ENCODE measurements around the gene PTPRF.

Gene PTPRF

DNA sequence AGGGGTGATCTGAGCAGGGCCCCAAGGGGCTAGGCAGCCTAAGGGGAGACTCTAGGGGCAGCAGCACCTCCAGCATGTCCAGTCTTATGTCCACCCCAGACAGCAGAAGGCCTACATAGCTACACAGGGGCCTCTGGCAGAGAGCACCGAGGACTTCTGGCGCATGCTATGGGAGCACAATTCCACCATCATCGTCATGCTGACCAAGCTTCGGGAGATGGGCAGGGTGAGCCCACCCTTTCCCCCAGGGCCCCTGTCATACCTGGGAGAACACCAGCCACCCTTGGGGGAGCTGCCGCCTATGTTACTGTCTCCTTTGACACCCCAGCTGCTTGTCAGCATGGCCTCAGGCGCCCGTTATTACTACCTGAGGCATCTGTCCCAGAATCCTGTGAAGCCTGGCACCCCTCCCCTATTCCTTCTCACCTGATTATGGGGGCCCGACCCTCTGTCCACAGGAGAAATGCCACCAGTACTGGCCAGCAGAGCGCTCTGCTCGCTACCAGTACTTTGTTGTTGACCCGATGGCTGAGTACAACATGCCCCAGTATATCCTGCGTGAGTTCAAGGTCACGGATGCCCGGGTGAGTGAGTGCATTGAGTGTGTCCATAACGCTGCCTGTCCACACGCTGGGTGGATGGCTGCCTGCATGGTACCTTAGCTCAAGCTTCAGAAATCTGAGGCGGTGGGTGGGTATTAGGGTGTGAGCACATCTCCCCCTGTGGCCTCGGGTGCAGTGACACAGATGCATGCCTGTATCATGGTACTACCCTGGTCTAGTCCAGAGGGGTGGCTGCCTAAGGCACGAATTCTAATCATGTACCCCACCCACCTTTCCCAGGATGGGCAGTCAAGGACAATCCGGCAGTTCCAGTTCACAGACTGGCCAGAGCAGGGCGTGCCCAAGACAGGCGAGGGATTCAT is 89.6 kb downstream of the PTPRF start:
- Histone ChIP-seq H3K9ac (ENCODE audit: low read length) (no peak overlapping the region), H2BK120ac (ENCODE audit: insufficient read depth, low read length, poor library complexity) (no peak overlapping the region), H3K27ac (ENCODE audit: low read depth, low read length) (no peak overlapping the region), H3K23ac (ENCODE audit: low read length) (no peak overlapping the region), H3K79me1 (ENCODE audit: low read length) (no peaks in the 10 kb centered on the region), H4K91ac (ENCODE audit: low read depth, low read length) (no peak overlapping the region), H3K36me3 (ENCODE audit: control insufficient read depth in 1 of 2, insufficient read depth in 2 of 2, low read length in 2 of 2) (peaks cover 95 to 96% of the 10 kb centered on the region in 2 experiments), H2BK12ac (ENCODE audit: low read length) (no peak overlapping the region), H2BK5ac (ENCODE audit: low read depth, low read length, poor library complexity) (no peak overlapping the region), H2AK5ac (ENCODE audit: low read length) (no peak overlapping the region), H3K4me3 (ENCODE audit: low read depth, low read length) (no peak overlapping the region), H3K4me1 (ENCODE audit: control insufficient read depth in 1 of 2, insufficient read depth in 2 of 2, low read length in 2 of 2) (no peaks in the 10 kb centered on the region), H3K4ac (ENCODE audit: low read depth, low read length) (no peak overlapping the region), H3K14ac (ENCODE audit: low read length) (no peak overlapping the region), H3K4me2 (ENCODE audit: low read length) (no peak overlapping the region), H4K8ac (ENCODE audit: low read depth, low read length) (no peak overlapping the region), H3K27me3 (ENCODE audit: insufficient read depth, low read length) (no peaks in the 10 kb centered on the region), H3K18ac (ENCODE audit: low read length) (no peak overlapping the region), H3K9me3 (ENCODE audit: insufficient read depth, low read depth, low read length) (no peaks in the 10 kb centered on the region), H2AFZ (ENCODE audit: insufficient read depth, low read length, poor library complexity) (no peak overlapping the region), H4K12ac (ENCODE audit: low read depth, low read length) (no peak overlapping the region), H3K79me2 (ENCODE audit: control insufficient read depth, insufficient read depth, low read length, poor library complexity) (no peaks in the 10 kb centered on the region)
- DNase-seq, result peak in 1 of 2 donors; percentile 17
- WGBS (ENCODE audit: extremely low coverage, insufficient coverage, insufficient read length), result no CpG with 5 or more reads among the region's 22 CpGs

DNA sequence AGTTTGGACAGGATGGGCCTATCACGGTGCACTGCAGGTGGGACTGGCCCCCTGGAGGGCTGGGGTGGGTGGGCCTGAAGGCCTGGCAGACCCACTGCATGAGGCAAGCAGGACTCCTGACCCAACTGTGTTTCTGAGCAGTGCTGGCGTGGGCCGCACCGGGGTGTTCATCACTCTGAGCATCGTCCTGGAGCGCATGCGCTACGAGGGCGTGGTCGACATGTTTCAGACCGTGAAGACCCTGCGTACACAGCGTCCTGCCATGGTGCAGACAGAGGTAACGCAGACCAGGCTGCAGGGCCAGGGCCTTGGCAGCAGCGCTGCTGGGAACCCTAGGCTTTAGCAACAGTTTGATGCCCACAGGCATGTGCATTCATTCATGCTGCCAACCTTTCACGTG is 90.3 kb downstream of the PTPRF start:
- H3K4ac ChIP-seq (ENCODE audit: low read depth, low read length), result no peak overlapping the region
- H2BK5ac ChIP-seq (ENCODE audit: low read depth, low read length, poor library complexity), result no peak overlapping the region
- no peak overlapping the region for H2BK12ac ChIP-seq (ENCODE audit: low read length)
- H3K4me3 ChIP-seq (ENCODE audit: low read depth, low read length), result no peak overlapping the region
- no peaks in the 10 kb centered on the region for H3K27me3 ChIP-seq (ENCODE audit: insufficient read depth, low read length)
- no peak overlapping the region for H3K14ac ChIP-seq (ENCODE audit: low read length)
- no peak overlapping the region for H3K23ac ChIP-seq (ENCODE audit: low read length)
- no peak overlapping the region for H3K9ac ChIP-seq (ENCODE audit: low read length)
- no peak overlapping the region for H3K18ac ChIP-seq (ENCODE audit: low read length)
- no peaks in the 10 kb centered on the region for H3K4me1 ChIP-seq (ENCODE audit: control insufficient read depth in 1 of 2, insufficient read depth in 2 of 2, low read length in 2 of 2)
- H2AFZ ChIP-seq (ENCODE audit: insufficient read depth, low read length, poor library complexity), result no peak overlapping the region
- H4K8ac ChIP-seq (ENCODE audit: low read depth, low read length), result no peak overlapping the region
- no peak overlapping the region for H4K91ac ChIP-seq (ENCODE audit: low read depth, low read length)
- DNase-seq, result no peak
- no CpG with 5 or more reads among the region's 16 CpGs for WGBS (ENCODE audit: extremely low coverage, insufficient coverage, insufficient read length)
- H3K79me1 ChIP-seq (ENCODE audit: low read length), result no peaks in the 10 kb centered on the region
- no peak overlapping the region for H2AK5ac ChIP-seq (ENCODE audit: low read length)
- no peak overlapping the region for H3K27ac ChIP-seq (ENCODE audit: low read depth, low read length)
- no peak overlapping the region for H2BK120ac ChIP-seq (ENCODE audit: insufficient read depth, low read length, poor library complexity)
- H3K4me2 ChIP-seq (ENCODE audit: low read length), result no peak overlapping the region
- H3K79me2 ChIP-seq (ENCODE audit: control insufficient read depth, insufficient read depth, low read length, poor library complexity), result no peaks in the 10 kb centered on the region
- H3K9me3 ChIP-seq (ENCODE audit: insufficient read depth, low read depth, low read length), result no peaks in the 10 kb centered on the region
- peaks cover 96% of the 10 kb centered on the region in 2 experiments for H3K36me3 ChIP-seq (ENCODE audit: control insufficient read depth in 1 of 2, insufficient read depth in 2 of 2, low read length in 2 of 2)
- H4K12ac ChIP-seq (ENCODE audit: low read depth, low read length), result no peak overlapping the region

DNA sequence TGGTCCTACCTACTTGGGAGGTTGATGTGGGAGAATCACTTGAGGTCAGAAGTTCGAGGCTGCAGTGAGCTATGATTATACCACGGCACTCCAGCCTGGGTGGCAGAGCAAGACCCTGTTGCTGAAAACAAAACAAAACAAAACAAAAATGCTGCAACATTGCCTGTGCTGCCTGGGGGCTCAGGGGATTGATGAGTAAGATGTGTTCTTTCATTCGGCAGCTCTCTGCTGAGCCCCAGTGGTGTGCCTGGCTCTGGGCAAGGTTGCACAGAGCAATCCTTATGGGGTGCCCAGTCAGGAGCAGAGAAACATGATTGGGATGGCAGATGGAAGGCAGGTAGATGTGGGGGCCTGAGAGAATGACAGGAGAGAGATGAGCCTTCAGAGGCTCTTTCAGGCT is 90.7 kb downstream of the PTPRF start:
- no peaks in the 10 kb centered on the region for H3K79me2 ChIP-seq (ENCODE audit: control insufficient read depth, insufficient read depth, low read length, poor library complexity)
- H3K9me3 ChIP-seq (ENCODE audit: insufficient read depth, low read depth, low read length), result no peaks in the 10 kb centered on the region
- H3K27ac ChIP-seq (ENCODE audit: low read depth, low read length), result no peak overlapping the region
- no peak overlapping the region for H2BK5ac ChIP-seq (ENCODE audit: low read depth, low read length, poor library complexity)
- H3K36me3 ChIP-seq (ENCODE audit: control insufficient read depth in 1 of 2, insufficient read depth in 2 of 2, low read length in 2 of 2), result peaks cover 91 to 92% of the 10 kb centered on the region in 2 experiments
- no peak overlapping the region for H4K91ac ChIP-seq (ENCODE audit: low read depth, low read length)
- no peak overlapping the region for H3K14ac ChIP-seq (ENCODE audit: low read length)
- peak in 1 of 2 donors; percentile 21 for DNase-seq
- no peak overlapping the region for H4K8ac ChIP-seq (ENCODE audit: low read depth, low read length)
- no peak overlapping the region for H3K4me3 ChIP-seq (ENCODE audit: low read depth, low read length)
- H4K12ac ChIP-seq (ENCODE audit: low read depth, low read length), result no peak overlapping the region
- no peak overlapping the region for H2AFZ ChIP-seq (ENCODE audit: insufficient read depth, low read length, poor library complexity)
- H3K9ac ChIP-seq (ENCODE audit: low read length), result no peak overlapping the region
- H3K23ac ChIP-seq (ENCODE audit: low read length), result no peak overlapping the region
- no peak overlapping the region for H2BK120ac ChIP-seq (ENCODE audit: insufficient read depth, low read length, poor library complexity)
- no peak overlapping the region for H2AK5ac ChIP-seq (ENCODE audit: low read length)
- H2BK12ac ChIP-seq (ENCODE audit: low read length), result no peak overlapping the region
- no peak overlapping the region for H3K4ac ChIP-seq (ENCODE audit: low read depth, low read length)
- no CpG with 5 or more reads among the region's 3 CpGs for WGBS (ENCODE audit: extremely low coverage, insufficient coverage, insufficient read length)
- H3K18ac ChIP-seq (ENCODE audit: low read length), result no peak overlapping the region
- H3K4me1 ChIP-seq (ENCODE audit: control insufficient read depth in 1 of 2, insufficient read depth in 2 of 2, low read length in 2 of 2), result no peaks in the 10 kb centered on the region
- H3K4me2 ChIP-seq (ENCODE audit: low read length), result no peak overlapping the region
- H3K79me1 ChIP-seq (ENCODE audit: low read length), result no peaks in the 10 kb centered on the region
- no peaks in the 10 kb centered on the region for H3K27me3 ChIP-seq (ENCODE audit: insufficient read depth, low read length)

DNA sequence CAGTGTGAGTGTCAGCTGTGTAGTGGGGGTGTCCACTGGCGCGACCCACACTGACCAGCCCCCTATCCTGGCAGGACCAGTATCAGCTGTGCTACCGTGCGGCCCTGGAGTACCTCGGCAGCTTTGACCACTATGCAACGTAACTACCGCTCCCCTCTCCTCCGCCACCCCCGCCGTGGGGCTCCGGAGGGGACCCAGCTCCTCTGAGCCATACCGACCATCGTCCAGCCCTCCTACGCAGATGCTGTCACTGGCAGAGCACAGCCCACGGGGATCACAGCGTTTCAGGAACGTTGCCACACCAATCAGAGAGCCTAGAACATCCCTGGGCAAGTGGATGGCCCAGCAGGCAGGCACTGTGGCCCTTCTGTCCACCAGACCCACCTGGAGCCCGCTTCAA is 91.2 kb downstream of the PTPRF start:
- Histone ChIP-seq H4K91ac (ENCODE audit: low read depth, low read length) (no peak overlapping the region), H3K27ac (ENCODE audit: low read depth, low read length) (no peak overlapping the region), H2BK5ac (ENCODE audit: low read depth, low read length, poor library complexity) (no peak overlapping the region), H3K18ac (ENCODE audit: low read length) (no peak overlapping the region), H3K27me3 (ENCODE audit: insufficient read depth, low read length) (no peaks in the 10 kb centered on the region), H3K9me3 (ENCODE audit: insufficient read depth, low read depth, low read length) (no peaks in the 10 kb centered on the region), H3K36me3 (ENCODE audit: control insufficient read depth in 1 of 2, insufficient read depth in 2 of 2, low read length in 2 of 2) (peaks cover 87% of the 10 kb centered on the region in 2 experiments), H3K4me1 (ENCODE audit: control insufficient read depth in 1 of 2, insufficient read depth in 2 of 2, low read length in 2 of 2) (no peaks in the 10 kb centered on the region), H4K8ac (ENCODE audit: low read depth, low read length) (no peak overlapping the region), H3K79me1 (ENCODE audit: low read length) (no peaks in the 10 kb centered on the region), H3K4me3 (ENCODE audit: low read depth, low read length) (no peak overlapping the region), H2AK5ac (ENCODE audit: low read length) (no peak overlapping the region), H2BK120ac (ENCODE audit: insufficient read depth, low read length, poor library complexity) (no peak overlapping the region), H3K79me2 (ENCODE audit: control insufficient read depth, insufficient read depth, low read length, poor library complexity) (no peaks in the 10 kb centered on the region), H3K9ac (ENCODE audit: low read length) (no peak overlapping the region), H3K23ac (ENCODE audit: low read length) (no peak overlapping the region), H3K14ac (ENCODE audit: low read length) (no peak overlapping the region), H2AFZ (ENCODE audit: insufficient read depth, low read length, poor library complexity) (no peak overlapping the region), H2BK12ac (ENCODE audit: low read length) (no peak overlapping the region), H4K12ac (ENCODE audit: low read depth, low read length) (no peak overlapping the region), H3K4me2 (ENCODE audit: low read length) (no peak overlapping the region), H3K4ac (ENCODE audit: low read depth, low read length) (no peak overlapping the region)
- DNase-seq, result peak in 1 of 2 donors; percentile 6
- no CpG with 5 or more reads among the region's 18 CpGs for WGBS (ENCODE audit: extremely low coverage, insufficient coverage, insufficient read length)

All from trophoblast cell (in vitro differentiated cells and primary cell).